ENCODE measurements around the gene SLC7A4. TPM values are rescaled to one million over a fixed set of nuclear protein-coding genes. Genes with fewer than 3 reads are reported as not detected.
"Not testable (repeated sequence)": the region's sequence is repeated elsewhere in the genome, so short reads cannot be mapped to it uniquely, and the experiment has no call there.

The SLC7A4 gene
- total RNA-seq, 1 donor from 2014 or later: 0.22 TPM

- H3K4me1 Mint-ChIP-seq (ENCODE audit: low read depth): no peaks in the 10 kb centered on the region
- H3K4me3 Mint-ChIP-seq (ENCODE audit: unreplicated experiment): no peak overlapping the region
- no peaks in the 10 kb centered on the region for H3K9me3 Mint-ChIP-seq (ENCODE audit: low read depth)
- H3K27me3 Mint-ChIP-seq (ENCODE audit: low read depth): peaks cover 3% of the 10 kb centered on the region
- no peak for DNase-seq (ENCODE audit: low spot score)
- H3K36me3 Mint-ChIP-seq (ENCODE audit: low read depth): no peaks in the 10 kb centered on the region
- no peak for TF ChIP-seq CTCF (IDR thresholded peaks at IDR 0.05)
- H3K27ac Mint-ChIP-seq (ENCODE audit: unreplicated experiment): no peak overlapping the region
Observed at GRCh38 chr22:21051831-21052400, 19.6 kb upstream of the SLC7A4 start.

GRCh38 chr22:21051145-21051830 lies 18.9 kb upstream of the SLC7A4 start:
- Mint-ChIP-seq H3K4me3 (ENCODE audit: unreplicated experiment) (no peak overlapping the region), H3K4me1 (ENCODE audit: low read depth) (no peaks in the 10 kb centered on the region), H3K36me3 (ENCODE audit: low read depth) (no peaks in the 10 kb centered on the region), H3K9me3 (ENCODE audit: low read depth) (no peaks in the 10 kb centered on the region), H3K27ac (ENCODE audit: unreplicated experiment) (no peak overlapping the region), H3K27me3 (ENCODE audit: low read depth) (peaks cover 3% of the 10 kb centered on the region)
- TF ChIP-seq CTCF (IDR thresholded peaks at IDR 0.05): no peak
- no peak for DNase-seq (ENCODE audit: low spot score)

- not testable (repeated sequence) for H3K27me3 Mint-ChIP-seq (ENCODE audit: low read depth); DNase-seq (ENCODE audit: low spot score); H3K9me3 Mint-ChIP-seq (ENCODE audit: low read depth); H3K36me3 Mint-ChIP-seq (ENCODE audit: low read depth); H3K27ac Mint-ChIP-seq (ENCODE audit: unreplicated experiment); H3K4me3 Mint-ChIP-seq (ENCODE audit: unreplicated experiment)
- H3K4me1 Mint-ChIP-seq (ENCODE audit: low read depth): peaks cover 18% of the 10 kb centered on the region
Observed at GRCh38 chr22:21048965-21049364, 16.6 kb upstream of the SLC7A4 start.

- H3K36me3 Mint-ChIP-seq (ENCODE audit: low read depth); H3K9me3 Mint-ChIP-seq (ENCODE audit: low read depth); H3K4me3 Mint-ChIP-seq (ENCODE audit: unreplicated experiment); H3K27me3 Mint-ChIP-seq (ENCODE audit: low read depth); H3K27ac Mint-ChIP-seq (ENCODE audit: unreplicated experiment); DNase-seq (ENCODE audit: low spot score): not testable (repeated sequence)
- peaks cover 24% of the 10 kb centered on the region for H3K4me1 Mint-ChIP-seq (ENCODE audit: low read depth)
Observed at GRCh38 chr22:21048448-21048847, 16.1 kb upstream of the SLC7A4 start.

- no peak overlapping the region for H3K27ac Mint-ChIP-seq (ENCODE audit: unreplicated experiment)
- no peaks in the 10 kb centered on the region for H3K27me3 Mint-ChIP-seq (ENCODE audit: low read depth)
- TF ChIP-seq CTCF (IDR thresholded peaks at IDR 0.05): no peak
- H3K36me3 Mint-ChIP-seq (ENCODE audit: low read depth): no peaks in the 10 kb centered on the region
- H3K4me1 Mint-ChIP-seq (ENCODE audit: low read depth): peaks cover 31% of the 10 kb centered on the region
- H3K9me3 Mint-ChIP-seq (ENCODE audit: low read depth): no peaks in the 10 kb centered on the region
- no peak for DNase-seq (ENCODE audit: low spot score)
- H3K4me3 Mint-ChIP-seq (ENCODE audit: unreplicated experiment): no peak overlapping the region
Observed at GRCh38 chr22:21047730-21048129, 15.4 kb upstream of the SLC7A4 start.

GRCh38 chr22:21047035-21047661 lies 14.8 kb upstream of the SLC7A4 start:
- Mint-ChIP-seq H3K4me1 (ENCODE audit: low read depth) (peaks cover 37% of the 10 kb centered on the region), H3K27ac (ENCODE audit: unreplicated experiment) (no peak overlapping the region), H3K9me3 (ENCODE audit: low read depth) (no peaks in the 10 kb centered on the region), H3K4me3 (ENCODE audit: unreplicated experiment) (no peak overlapping the region), H3K27me3 (ENCODE audit: low read depth) (no peaks in the 10 kb centered on the region), H3K36me3 (ENCODE audit: low read depth) (no peaks in the 10 kb centered on the region)
- TF ChIP-seq CTCF (IDR thresholded peaks at IDR 0.05): no peak
- no peak for DNase-seq (ENCODE audit: low spot score)
